Lower leg skin (tissue), 4 donors: Measurements from ENCODE around the gene EEF2K. TPM values are rescaled to one million over a fixed set of nuclear protein-coding genes. Genes with fewer than 3 reads are reported as not detected.

Source experiments
- DNase-seq, 2 donors: peaks; one replicate each; pipeline ENCODE4 v3.0.0-alpha.2; 2019; ENCODE audit warnings: low spot score in 2 of 2
- H3K4me3 ChIP-seq: fragments of 200-600 bp; sonication (generic); 2 replicates; pipeline ENCODE4 v1.5.1; 2017; ENCODE audit warnings: mild to moderate bottlenecking, low read depth; ENCODE audit not compliant: poor library complexity, severe bottlenecking
- CTCF ChIP-seq, 3 donors: fragments of 450-650 bp; IDR thresholded peaks; one replicate each; pipeline ENCODE4 v1.5.1; 2016; ENCODE audit warnings: antibody characterized with exemption in 3 of 3, mild to moderate bottlenecking in 3 of 3, moderate library complexity in 2 of 3
- POLR2A ChIP-seq, 2 donors: fragments of 450-650 bp; IDR thresholded peaks; one replicate each; pipeline ENCODE4 v1.6.1; 2016 to 2017; ENCODE audit warnings: antibody characterized with exemption in 2 of 2, mild to moderate bottlenecking in 1 of 2, moderate library complexity in 1 of 2
- WGBS, 2 donors: methylation state at CpG; one replicate each; pipeline ENCODE4 v1.1.5; 2018; 5-methylcytosine and 5-hydroxymethylcytosine counted together
- intact Hi-C: fragments of 100-400 bp; cut with DNase I; formaldehyde crosslinking; loops from one replicate; pipeline ENCODE4 v1.15.0; 2023; ENCODE audit warnings: low total_unique reads
- total RNA-seq, 4 donors: library from RNA; depleted of rRNA; stranded (reverse); fragments of >200 nt; gene quantifications; one replicate each; pipeline ENCODE4 v1.1.0, GENCODE V29; 2016

Gene EEF2K
- total RNA-seq, 4 donors from 2014 or later, result 47.8 to 112 (median 73.2) TPM

GRCh38 chr16:22181426-22181825, 24.7 kb upstream of the EEF2K start:
- H3K4me3 ChIP-seq, result no peak overlapping the region
- intact Hi-C loops, result no loop called here
- 81 to 92% methylated on average over 11 of the region's 11 CpGs for WGBS, 2 donors
- TF ChIP-seq POLR2A (IDR thresholded peaks at IDR 0.05) (no peak), CTCF (IDR thresholded peaks at IDR 0.05) (no peak)
- DNase-seq, result no peak

DNA sequence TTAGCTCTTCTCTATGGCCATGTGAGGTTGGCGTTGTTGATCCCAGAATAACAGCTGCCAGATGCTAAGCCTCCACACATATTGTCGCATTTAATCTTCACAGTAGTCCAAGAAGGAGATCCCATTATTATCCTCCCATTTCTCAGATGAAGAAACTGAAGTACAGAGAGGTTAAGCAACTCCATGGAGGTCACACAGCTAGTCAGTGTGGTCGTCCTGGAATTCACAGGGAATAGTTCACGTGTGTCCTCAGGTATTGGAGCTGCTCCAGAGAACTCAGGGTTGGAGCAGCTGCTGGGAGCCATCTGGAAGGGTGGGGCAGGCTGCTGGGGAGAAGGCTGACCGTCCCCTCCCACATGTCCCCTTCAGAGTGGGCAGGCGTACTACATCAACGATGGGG, 24.2 kb upstream of the EEF2K start:
- intact Hi-C loops, result no loop called here
- WGBS, 2 donors, result 76 to 81% methylated on average over 7 of the region's 7 CpGs
- DNase-seq, result no peak
- no peak for TF ChIP-seq CTCF (IDR thresholded peaks at IDR 0.05)
- no peak for TF ChIP-seq POLR2A (IDR thresholded peaks at IDR 0.05)
- H3K4me3 ChIP-seq, result no peak overlapping the region

DNA sequence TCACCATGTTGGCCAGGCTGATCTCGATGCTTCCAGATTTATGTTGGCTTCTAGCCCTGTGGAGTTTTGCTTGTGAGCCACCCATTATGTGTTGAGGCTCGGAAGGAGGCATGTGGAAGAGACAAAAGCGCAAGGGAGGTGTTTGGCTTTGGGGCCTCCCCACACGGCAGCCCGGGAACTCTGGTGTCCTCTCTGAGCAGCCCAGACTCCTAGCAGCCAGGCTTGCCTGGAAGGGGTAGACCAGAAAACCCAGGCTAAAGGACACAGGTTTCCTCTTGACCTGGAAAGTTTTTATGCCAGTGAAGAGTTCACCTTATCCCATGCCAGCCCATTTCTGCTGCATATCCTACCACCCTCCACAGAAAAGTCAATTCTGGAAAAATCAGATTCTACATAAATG, 22.7 kb upstream of the EEF2K start:
- intact Hi-C loops, result no loop called here
- TF ChIP-seq CTCF (IDR thresholded peaks at IDR 0.05) (no peak), POLR2A (IDR thresholded peaks at IDR 0.05) (no peak)
- no peak for DNase-seq
- H3K4me3 ChIP-seq, result no peak overlapping the region
- WGBS, 2 donors, result 91 to 96% methylated on average over 5 of the region's 5 CpGs

DNA sequence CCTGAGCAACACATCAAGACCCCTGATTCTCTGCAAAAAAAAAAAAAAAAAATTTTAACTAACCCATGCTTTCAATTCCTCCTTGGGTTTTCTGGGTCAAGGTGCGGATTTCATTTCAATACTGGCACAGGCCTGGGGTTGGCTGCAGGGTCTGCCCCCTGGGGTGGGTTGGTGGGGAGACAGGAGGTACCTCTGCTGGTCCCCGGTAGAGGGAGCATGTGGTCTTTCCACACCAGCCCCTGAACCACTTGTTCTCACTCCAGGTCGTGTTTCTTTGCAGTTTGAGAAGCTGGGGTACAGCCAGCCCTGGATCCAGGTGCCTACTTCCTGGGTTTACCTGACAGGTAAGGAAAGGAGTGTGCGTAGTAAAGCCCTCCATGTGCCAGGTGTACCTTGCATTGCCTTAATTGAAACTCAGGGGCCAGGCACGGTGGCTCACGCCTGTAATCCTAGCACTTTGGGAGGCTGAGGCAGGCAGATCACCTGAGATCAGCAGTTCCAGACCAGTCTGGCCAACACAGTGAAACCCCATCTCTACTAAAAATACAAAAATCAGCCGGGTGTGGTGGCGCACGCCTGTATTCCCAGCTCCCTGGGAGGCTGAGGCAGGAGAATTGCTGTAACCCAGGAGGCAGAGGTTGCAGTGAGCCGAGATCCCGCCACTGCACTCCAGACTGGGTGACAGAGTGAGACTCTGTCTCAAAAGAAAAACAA, 22.0 kb upstream of the EEF2K start:
- no peak for DNase-seq
- no peak for TF ChIP-seq POLR2A (IDR thresholded peaks at IDR 0.05)
- TF ChIP-seq CTCF (IDR thresholded peaks at IDR 0.05), result no peak
- intact Hi-C loops, result no loop called here
- 83 to 89% methylated on average over 11 of the region's 11 CpGs for WGBS, 2 donors
- H3K4me3 ChIP-seq, result no peak overlapping the region

DNA sequence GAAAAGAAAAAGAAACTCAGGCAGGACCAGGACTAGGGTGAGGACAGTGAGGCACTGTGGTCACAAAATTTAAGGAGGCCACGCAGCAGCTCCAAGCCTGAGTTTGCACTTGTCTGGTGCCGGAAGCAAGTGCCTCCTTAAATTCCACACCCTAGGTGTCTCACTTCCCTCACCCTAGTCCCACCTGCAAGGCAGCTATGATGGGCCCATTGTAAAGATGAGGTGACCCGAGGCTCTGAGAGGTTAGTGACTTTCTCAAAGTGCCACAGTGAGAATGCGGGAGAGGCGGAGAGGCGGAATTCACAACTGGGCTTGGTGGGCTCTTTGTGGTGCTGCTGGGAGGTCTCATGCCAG, 21.5 kb upstream of the EEF2K start:
- no peak overlapping the region for H3K4me3 ChIP-seq
- intact Hi-C loops, result no loop called here
- TF ChIP-seq CTCF (IDR thresholded peaks at IDR 0.05), result no peak
- no peak for TF ChIP-seq POLR2A (IDR thresholded peaks at IDR 0.05)
- DNase-seq, result no peak
- WGBS, 2 donors, result 93 to 97% methylated on average over 6 of the region's 6 CpGs

DNA sequence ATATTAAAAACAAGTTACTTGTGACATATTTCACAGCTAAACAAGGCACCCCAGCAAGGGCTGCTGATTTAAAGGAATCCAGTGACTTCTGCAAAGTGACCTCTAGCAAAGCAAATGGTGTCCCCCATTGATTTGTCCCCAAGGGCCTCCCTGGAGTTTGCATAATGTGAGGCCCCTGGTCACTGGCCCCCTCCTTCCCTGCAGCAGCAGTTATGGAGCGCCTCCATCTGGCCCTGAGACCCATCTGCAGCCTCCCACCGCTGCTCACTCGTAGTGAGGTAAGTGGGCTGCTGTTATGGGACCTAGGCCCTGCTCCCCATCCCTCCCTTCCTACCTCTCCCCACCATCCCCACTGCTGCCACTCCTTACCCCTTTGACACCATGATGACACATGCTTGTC, 19.6 kb upstream of the EEF2K start:
- H3K4me3 ChIP-seq, result no peak overlapping the region
- intact Hi-C loops, result loop anchor here (5.0 kb wide), 1 partner anchor 184 kb away; the partner anchor contains the start of gene PDZD9
- TF ChIP-seq CTCF (IDR thresholded peaks at IDR 0.05) (no peak), POLR2A (IDR thresholded peaks at IDR 0.05) (no peak)
- WGBS, 2 donors, result 73 to 88% methylated on average over 3 of the region's 3 CpGs
- no peak for DNase-seq
